22Rv1 (cell line): ENCODE measurements around the gene ELOF1.
"Not testable (repeated sequence)": the region's sequence is repeated elsewhere in the genome, so short reads cannot be mapped to it uniquely, and the experiment has no call there.

ENCODE experiments used
- H3K27ac ChIP-seq: fragments of 450-650 bp; 2 replicates; pipeline ENCODE4 v1.5.1; 2017
- ZFX ChIP-seq: fragments of 450-650 bp; IDR thresholded peaks from 2 replicates; pipeline ENCODE4 v1.6.1; 2017; ENCODE audit warnings: antibody characterized with exemption, borderline replicate concordance
- TF ChIP-seq, protein P1 (sequence below): fragments of 450-650 bp; IDR thresholded peaks from 2 replicates; pipeline ENCODE4 v1.5.1; 2017; ENCODE audit warnings: mild to moderate bottlenecking

The ELOF1 gene

DNA sequence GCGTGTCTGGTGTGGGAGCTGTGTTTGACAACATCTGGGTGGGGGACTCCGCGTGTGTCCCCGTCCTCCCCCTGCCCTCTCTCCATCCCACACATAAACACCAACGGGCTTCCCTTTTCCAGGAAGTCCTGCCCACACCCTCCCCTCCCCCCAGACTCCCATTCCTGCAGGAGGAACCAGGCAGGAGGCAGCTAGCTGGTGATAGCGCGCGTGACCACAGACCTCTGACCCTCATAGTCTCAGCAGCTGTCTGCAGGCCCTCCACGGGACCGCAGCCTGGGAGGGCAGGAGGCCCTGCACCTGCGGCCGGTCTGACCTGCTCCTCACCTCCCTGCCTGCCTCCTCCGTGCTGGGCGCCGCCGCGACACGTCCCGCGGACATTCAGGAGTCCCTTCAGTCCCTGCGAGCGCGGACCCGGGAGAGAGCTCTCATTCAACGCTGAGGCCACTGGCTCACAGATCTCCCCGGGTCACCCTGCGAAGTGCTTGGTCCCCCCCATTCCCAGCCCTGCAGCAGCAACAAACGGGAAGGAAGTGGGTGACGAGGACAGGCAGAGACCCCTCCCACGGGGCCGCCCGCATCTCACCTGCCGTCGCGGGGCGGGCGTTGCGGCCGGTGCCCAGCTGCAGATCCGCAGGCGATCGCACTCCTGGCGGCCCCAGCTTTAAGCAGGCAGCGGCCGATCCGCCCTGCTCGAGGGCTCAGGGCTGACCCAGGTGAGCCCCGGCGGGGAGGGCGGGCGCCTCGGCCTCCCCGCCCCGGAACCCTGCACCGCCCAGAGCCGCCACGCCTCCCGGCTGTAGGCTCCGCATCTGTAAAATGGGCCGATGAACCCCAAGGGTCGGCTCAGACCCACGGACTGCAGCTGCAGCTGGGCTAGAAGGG, 19.5 kb upstream of the ELOF1 start:
- TF ChIP-seq ZFX: no peak
- TF ChIP-seq, protein P1, sequence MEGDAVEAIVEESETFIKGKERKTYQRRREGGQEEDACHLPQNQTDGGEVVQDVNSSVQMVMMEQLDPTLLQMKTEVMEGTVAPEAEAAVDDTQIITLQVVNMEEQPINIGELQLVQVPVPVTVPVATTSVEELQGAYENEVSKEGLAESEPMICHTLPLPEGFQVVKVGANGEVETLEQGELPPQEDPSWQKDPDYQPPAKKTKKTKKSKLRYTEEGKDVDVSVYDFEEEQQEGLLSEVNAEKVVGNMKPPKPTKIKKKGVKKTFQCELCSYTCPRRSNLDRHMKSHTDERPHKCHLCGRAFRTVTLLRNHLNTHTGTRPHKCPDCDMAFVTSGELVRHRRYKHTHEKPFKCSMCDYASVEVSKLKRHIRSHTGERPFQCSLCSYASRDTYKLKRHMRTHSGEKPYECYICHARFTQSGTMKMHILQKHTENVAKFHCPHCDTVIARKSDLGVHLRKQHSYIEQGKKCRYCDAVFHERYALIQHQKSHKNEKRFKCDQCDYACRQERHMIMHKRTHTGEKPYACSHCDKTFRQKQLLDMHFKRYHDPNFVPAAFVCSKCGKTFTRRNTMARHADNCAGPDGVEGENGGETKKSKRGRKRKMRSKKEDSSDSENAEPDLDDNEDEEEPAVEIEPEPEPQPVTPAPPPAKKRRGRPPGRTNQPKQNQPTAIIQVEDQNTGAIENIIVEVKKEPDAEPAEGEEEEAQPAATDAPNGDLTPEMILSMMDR: no peak
- H3K27ac ChIP-seq: no peak overlapping the region

DNA sequence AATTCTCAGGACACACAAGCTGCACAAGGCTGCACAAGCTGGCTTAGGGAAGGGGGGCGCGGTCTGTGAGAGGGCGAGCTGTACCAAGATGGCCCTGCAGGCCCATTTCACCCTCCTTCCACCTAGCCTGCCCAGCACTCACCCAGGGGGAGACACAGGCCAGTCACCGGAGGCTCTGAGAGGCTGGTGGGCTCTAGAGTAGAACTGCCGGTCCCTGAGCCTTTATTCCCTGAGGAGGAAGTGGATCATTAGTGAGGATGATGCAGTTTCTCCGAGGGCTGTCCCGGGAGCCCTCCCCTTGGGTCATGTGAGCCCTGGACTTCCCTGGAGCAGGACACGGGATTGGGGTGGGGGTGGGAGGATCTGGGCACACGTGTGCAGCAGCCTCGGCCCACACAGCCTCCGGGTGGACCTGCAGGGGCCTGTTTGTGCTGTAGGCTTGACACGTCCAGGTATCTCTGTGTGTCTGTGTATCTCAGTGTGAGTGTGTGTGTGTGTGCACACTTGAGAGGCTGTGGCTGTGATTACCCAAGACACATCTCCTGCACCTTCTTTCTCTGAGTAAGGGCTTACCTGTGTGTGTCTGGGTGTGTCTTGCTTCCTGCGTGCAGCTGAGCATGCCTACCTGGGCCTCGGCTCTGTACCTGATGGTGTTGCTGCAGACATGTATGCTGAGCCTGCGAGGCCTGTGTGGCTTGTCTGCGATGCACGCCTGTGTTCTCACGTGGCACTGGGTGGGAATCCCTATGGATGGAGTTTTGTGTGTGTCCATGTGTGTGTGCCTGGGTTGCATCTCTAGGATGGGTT, 18.6 kb upstream of the ELOF1 start, which contains the start of gene ACP5:
Gene ACP5 (minus strand): TSS at position 195 of the 807 bp plus-strand sequence. CDS start 328 bp downstream, outside the sequence.
- TF ChIP-seq ZFX: no peak
- TF ChIP-seq, protein P1: no peak
- H3K27ac ChIP-seq: no peak within 1 kb of the TSS

DNA sequence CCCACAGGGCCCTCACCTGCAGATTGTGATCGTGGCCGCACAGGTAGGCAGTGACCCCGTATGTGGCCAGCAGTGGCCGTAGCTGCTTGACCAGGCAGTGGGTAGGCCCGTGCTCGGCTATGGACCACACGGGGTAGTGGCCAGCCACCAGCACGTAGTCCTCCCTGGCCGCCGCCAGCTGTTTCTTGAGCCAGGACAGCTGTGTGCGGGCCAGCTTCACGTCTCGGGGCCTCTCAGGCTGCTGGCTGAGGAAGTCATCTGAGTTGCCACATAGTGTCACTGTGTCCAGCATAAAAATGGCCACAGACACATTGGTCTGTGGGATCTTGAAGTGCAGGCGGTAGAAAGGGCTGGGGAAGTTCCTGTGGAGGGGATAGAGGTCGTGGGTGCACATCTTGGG, 17.2 kb upstream of the ELOF1 start:
- no peak for TF ChIP-seq ZFX
- TF ChIP-seq, protein P1: no peak
- H3K27ac ChIP-seq: no peak overlapping the region

DNA sequence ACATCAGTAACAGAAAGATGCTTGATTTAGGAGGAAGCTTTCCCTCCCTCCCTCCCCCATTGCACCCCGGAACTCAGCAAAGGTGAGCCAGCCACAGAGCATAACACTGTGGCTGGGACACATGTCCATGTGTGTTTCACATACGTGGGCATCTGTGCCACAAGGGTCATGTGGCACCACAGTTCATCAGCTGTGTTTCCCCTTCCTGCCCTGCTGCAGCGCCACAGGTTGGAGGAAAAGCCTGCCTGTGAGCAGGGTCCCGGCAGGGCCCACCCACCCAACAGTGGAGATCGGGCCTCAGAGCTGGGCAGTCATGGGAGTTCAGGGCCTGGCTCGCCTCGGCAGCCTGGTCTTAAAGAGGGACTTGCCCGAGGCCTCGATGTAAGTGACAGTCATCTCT, 15.7 kb upstream of the ELOF1 start:
- H3K27ac ChIP-seq: no peak overlapping the region
- no peak for TF ChIP-seq ZFX
- TF ChIP-seq, protein P1: no peak

DNA sequence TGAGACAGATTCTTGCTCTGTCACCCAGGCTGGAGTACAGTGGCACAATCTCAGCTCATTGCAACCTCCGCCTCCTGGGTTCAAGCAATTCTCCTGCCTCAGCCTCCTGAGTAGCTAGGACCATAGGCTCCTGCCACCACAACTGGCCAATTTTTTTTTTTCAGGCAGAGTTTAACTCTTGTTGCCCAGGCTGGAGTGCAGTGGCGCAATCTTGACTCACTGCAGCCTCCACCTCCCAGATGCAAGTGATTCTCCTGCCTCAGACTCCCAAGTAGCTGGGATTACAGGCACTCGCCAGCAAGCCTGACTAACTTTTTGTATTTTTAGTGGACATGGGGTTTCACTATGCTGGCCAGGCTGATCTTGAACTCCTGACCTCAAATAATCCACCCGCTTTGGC, 14.7 kb upstream of the ELOF1 start:
- H3K27ac ChIP-seq: not testable (repeated sequence)

DNA sequence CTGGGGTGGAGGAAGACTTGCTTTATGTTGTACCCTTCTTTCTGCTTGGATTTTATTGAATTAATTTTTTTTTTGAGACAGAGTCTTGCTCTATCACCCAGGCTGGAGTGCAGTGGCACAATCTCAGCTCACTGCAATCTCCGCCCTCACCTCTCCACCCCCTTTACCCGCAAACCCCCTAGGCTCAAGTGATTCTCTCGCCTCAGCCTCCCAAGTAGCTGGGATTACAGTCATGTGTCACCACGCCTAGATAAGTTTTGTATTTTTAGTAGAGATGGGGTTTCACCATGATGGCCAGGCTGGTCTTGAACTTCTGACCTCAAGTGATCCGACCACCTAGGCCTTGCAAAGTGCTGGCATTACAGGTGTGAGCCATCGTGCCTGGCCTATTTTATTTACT, 14.3 kb upstream of the ELOF1 start:
- H3K27ac ChIP-seq: not testable (repeated sequence)

DNA sequence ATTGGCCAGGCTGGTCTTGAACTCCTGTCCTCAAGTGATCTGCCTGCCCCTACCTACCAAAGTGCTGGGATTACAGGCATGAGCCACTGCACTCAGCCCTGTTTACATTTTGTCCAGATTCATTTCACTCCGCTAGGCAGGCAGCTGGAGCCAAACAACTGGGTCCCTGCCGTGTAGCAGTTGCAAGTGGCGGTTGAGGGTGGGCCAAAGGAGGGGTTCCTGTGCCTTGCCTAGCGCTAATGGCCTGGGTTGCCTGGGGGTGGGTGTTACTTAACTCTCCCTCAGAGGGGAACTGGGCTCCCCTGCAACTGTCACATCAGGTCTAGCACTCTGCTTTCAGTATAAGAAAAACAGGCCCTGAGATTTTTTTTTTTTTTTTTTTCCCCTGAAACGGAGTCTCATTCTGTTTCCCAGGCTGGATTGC, 11.0 kb upstream of the ELOF1 start:
- no peak overlapping the region for H3K27ac ChIP-seq
- TF ChIP-seq, protein P1: no peak
- no peak for TF ChIP-seq ZFX

DNA sequence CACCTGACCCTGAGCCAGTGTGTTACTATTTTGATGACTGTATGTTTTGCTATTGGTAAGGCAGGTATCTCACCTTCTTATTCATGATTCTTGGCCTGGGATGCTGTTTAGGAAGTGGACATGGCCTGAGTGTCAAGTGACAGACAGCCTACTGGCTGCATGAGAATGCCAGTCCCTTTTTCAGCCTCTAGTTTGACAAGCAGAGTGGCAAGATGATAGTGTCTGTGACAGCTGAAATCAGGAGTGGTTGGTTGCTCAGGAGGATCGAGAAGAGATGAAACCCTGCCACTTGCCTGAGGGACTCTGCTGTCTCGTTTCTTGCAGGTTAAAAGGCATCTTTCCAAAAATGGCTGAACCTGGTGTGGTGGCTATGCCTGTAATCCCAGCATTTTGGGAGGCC, 7.1 kb upstream of the ELOF1 start:
- TF ChIP-seq, protein P1: no peak
- no peak for TF ChIP-seq ZFX
- H3K27ac ChIP-seq: no peak overlapping the region

DNA sequence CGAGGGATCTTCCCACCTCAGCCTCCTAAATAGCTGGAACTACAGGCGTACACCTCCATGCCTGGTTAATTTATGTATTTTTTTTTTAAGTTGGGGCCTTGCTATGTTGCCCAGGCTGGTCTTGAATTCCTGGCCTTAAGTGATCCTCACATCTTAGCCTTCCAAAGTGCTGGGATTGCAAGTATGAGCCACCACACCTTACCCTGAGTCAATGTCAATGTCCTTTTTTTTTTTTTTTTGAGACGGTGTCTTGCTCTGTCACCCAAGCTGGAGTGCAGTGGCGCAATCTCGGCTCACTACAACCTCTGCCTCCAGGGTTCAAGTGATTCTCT, 6.6 kb upstream of the ELOF1 start:
- H3K27ac ChIP-seq: not testable (repeated sequence)

DNA sequence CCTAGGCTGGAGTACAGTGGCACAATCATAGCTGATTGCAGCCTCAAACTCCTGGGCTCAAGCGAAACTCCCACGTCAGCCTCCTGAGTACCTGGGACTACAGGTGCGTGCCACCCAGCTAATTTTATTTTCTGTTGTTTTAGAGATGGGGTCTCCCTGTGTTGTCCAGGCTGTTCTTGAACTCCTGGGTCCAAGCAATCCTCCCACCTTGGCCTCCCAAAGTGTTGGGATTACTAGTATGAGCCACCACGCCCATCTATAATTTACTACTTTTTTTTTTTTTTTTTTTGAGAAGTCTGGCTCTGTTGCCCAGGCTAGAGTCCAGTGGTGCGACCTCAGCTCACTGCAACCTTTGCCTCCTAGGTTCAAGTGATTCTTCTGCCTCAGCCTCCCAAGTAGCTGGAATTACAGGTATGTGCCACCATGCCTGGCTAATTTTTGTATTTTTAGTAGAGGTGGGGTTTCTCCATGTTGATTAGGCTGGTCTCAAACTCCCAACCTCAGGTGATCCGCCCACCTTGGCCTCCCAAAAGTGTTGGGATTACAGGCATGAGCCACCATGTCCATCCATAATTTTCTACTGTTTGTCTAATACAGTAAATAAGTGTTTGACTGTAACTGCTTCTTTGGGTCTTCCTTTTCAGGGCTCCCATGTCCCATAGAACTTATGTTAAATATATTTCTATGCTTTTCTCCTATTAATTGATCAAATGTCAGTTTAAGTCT, 5.2 kb upstream of the ELOF1 start:
- H3K27ac ChIP-seq: not testable (repeated sequence)
